CD1c-positive myeloid dendritic cell (primary cell): ENCODE results near the gene POLG2.
"Not testable (repeated sequence)": the region's sequence is repeated elsewhere in the genome, so short reads cannot be mapped to it uniquely, and the experiment has no call there.

Experiments used
- DNase-seq: peaks from one replicate; pipeline ENCODE4 v3.0.0-alpha.2; 2016; ENCODE audit errors: extremely low spot score

POLG2 gene

GRCh38 chr17:64441772-64442540 is 54.9 kb downstream of the POLG2 start:
- peak; percentile 82 for DNase-seq

GRCh38 chr17:64439956-64440355 is 56.9 kb downstream of the POLG2 start:
- DNase-seq: peak; percentile 48

- DNase-seq: not testable (repeated sequence)
Measured at GRCh38 chr17:64439521-64439920, 57.3 kb downstream of the POLG2 start.

- DNase-seq: no peak
Measured at GRCh38 chr17:64437944-64438525, 58.8 kb downstream of the POLG2 start.

- DNase-seq: peak; percentile 31
Measured at GRCh38 chr17:64431534-64431933, 65.3 kb downstream of the POLG2 start.

- DNase-seq: peak; percentile 39
Measured at GRCh38 chr17:64430036-64430435, 66.8 kb downstream of the POLG2 start.

GRCh38 chr17:64428406-64428805 is 68.4 kb downstream of the POLG2 start:
- no peak for DNase-seq
